Measurements from ENCODE around the gene TEC. TPM values are rescaled to one million over a fixed set of nuclear protein-coding genes. Genes with fewer than 3 reads are reported as not detected.

The TEC gene
- total RNA-seq, 1 experiment from 2014 or later = 4.5 TPM

- intact Hi-C loops (cut with micrococcal nuclease) = no loop called here
- no peaks in the 10 kb centered on the region for H3K9me3 ChIP-seq (ENCODE audit: control insufficient read depth in 1 of 2, insufficient read depth in 1 of 2, low read depth in 1 of 2, low read length in 2 of 2)
- POLR2A ChIA-PET = no interaction called here
- no peaks in the 10 kb centered on the region for H3K4me1 ChIP-seq (ENCODE audit: control insufficient read depth in 1 of 2, insufficient read depth in 2 of 2, low read length in 2 of 2)
- no peak overlapping the region for H3K4me3 ChIP-seq (replicated peaks in 1 of 2; ENCODE audit: low read depth in 1 of 2, low read length in 2 of 2)
- no peak overlapping the region for H3K9ac ChIP-seq (ENCODE audit: low read length)
- H3K36me3 ChIP-seq (ENCODE audit: control insufficient read depth in 1 of 2, insufficient read depth in 2 of 2, low read length in 2 of 2) = no peaks in the 10 kb centered on the region
- H3K27ac ChIP-seq (ENCODE audit: low read depth, low read length) = no peak overlapping the region
- RAD21 ChIA-PET (ENCODE audit: low non-redundant PET in 1 of 2, low total read pairs in 2 of 2, uncharacterized antibody in 2 of 2, unreplicated experiment in 2 of 2) = no interaction called here
- H3K4me2 ChIP-seq (ENCODE audit: low read length) = no peak overlapping the region
- H3K27me3 ChIP-seq (ENCODE audit: insufficient read depth, low read length) = no peaks in the 10 kb centered on the region
- DNase-seq (ENCODE audit: low read depth, low spot score) (no peak), ATAC-seq (no peak)
- no TSS peak for BruUV-seq (replicated peaks)
- TF ChIP-seq POLR2A (IDR thresholded peaks at IDR 0.05; ENCODE audit: borderline replicate concordance, extremely low read depth, insufficient read depth, insufficient read length) (no peak), FOSL1 (IDR thresholded peaks at IDR 0.05; ENCODE audit: low read depth) (no peak), POLR2AphosphoS5 (IDR thresholded peaks at IDR 0.05; ENCODE audit: low read depth, low read length) (no peak), RAD21 (IDR thresholded peaks at IDR 0.05; ENCODE audit: low read depth) (no peak), MAX (IDR thresholded peaks at IDR 0.05) (no peak), ZFX (IDR thresholded peaks at IDR 0.05) (no peak), EGR1 (IDR thresholded peaks at IDR 0.05; ENCODE audit: low read depth) (no peak), SP1 (IDR thresholded peaks at IDR 0.05; ENCODE audit: low read depth) (no peak), ZBTB33 (IDR thresholded peaks at IDR 0.05; ENCODE audit: extremely low read depth, insufficient replicate concordance, low read length) (no peak), ELF1 (IDR thresholded peaks at IDR 0.05; ENCODE audit: borderline replicate concordance, low read depth) (no peak), ZNF274 (IDR thresholded peaks at IDR 0.05; ENCODE audit: low read depth, low read length) (no peak), EZH2phosphoT487 (IDR thresholded peaks at IDR 0.05; ENCODE audit: borderline replicate concordance) (no peak), ATF3 (IDR thresholded peaks at IDR 0.05) (no peak), REST (IDR thresholded peaks at IDR 0.05; ENCODE audit: low read depth) (no peak), JUND (IDR thresholded peaks at IDR 0.05) (no peak)
- CTCF ChIA-PET = no interaction called here
- H3K9me2 ChIP-seq (ENCODE audit: insufficient read depth) = no peaks in the 10 kb centered on the region
- no peaks in the 10 kb centered on the region for H3K79me2 ChIP-seq (ENCODE audit: insufficient read depth, low read length)
- H2AFZ ChIP-seq (ENCODE audit: low read depth, low read length, poor library complexity, severe bottlenecking) = no peak overlapping the region
- no peaks in the 10 kb centered on the region; the same call in 1 of the 2 replicates for H4K20me1 ChIP-seq (ENCODE audit: insufficient read depth)
These were observed 35.9 kb upstream of the TEC start for GRCh38 chr4:48305508-48305907.
